Stromal cell of bone marrow (primary cell): ENCODE data around the gene VTI1B.
A peak's percentile ranks its signal among the peaks of the same experiment; 100 is the strongest.
"Not testable (repeated sequence)": the region's sequence is repeated elsewhere in the genome, so short reads cannot be mapped to it uniquely, and the experiment has no call there.

Source experiments
- DNase-seq: peaks from one replicate; pipeline ENCODE4 v3.0.0-alpha.2; 2012; ENCODE audit warnings: low read depth

Gene VTI1B

GRCh38 chr14:67630186-67630585 is 44.2 kb downstream of the VTI1B start:
- DNase-seq, result no peak

DNA sequence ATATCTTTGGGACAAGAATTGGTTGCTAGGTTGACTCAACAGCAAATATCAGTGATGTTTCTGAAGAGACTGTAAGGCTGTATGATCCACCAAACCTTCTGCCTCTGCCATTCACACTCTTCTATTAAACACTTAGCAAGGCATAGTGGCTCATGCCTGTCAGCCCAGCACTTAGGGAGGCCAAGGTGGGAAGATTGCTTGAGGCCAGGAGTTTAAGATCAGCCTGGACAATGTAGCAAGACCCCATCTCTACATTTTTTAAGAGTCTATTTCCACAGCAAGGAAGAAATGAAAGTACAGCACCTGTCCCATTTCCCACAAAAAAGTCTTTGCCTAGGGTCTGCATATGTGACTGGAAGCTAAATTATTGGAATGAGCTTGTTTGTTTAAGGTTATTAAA is 46.9 kb downstream of the VTI1B start:
- no peak for DNase-seq

DNA sequence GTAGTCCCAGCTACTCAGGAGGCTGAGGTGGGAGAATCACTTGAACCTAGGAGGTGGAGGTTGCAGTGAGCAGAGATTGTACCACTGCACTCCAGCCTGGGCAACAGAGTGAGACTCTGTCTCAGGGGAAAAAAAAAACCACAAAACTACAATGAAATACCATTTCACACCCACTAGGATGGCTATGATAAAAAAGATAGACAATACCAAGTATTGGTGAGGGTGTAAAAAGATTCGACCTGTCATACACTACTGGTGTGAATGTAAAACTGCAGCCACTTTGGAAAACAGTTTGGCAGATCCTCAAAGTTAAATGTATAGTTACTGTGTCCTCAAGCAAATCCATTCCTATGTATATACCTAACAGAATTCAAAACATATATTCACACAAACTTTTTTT is 48.3 kb downstream of the VTI1B start:
- DNase-seq, result not testable (repeated sequence)

DNA sequence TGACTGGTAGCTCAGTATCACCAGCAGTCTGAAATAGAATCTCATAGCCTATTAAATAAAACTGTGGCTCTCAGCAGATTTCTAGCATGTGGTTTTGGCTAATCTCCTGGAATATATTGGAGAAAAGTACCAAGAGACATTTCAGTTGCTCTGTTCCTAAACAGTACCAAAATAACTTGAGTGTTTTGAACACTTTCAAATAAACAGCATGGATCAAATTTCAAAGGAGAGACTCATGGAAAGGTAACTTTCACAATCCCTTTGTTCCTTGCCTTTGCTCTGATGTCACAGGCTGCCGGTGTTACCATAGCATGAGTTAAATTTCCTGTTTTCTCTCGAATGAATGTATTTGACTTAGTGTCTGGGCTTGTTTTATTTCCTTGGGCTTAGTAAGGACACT is 51.3 kb downstream of the VTI1B start:
- peak; percentile 44 for DNase-seq

DNA sequence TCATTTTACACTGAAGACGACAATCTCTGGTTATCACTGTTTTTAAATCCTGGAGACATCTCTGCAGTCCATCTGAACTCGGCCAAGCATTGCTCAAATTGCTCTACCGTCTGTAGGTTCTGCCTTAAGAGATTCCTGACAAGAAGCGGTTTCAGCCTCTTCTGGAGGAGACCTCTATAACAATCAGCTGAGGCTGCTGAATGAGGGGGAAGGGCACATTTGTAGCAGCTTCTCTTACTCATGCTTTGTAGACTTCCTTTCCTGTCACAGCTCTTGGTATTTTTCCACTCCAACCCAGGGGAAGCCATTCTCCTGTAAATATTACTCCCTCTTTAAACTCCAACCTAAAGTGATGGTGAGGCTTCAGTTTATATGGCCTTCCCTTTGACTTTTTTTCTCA is 51.8 kb downstream of the VTI1B start:
- peak; percentile 80 for DNase-seq

- no peak for DNase-seq
Measured at GRCh38 chr14:67620217-67620785, 54.1 kb downstream of the VTI1B start.

DNA sequence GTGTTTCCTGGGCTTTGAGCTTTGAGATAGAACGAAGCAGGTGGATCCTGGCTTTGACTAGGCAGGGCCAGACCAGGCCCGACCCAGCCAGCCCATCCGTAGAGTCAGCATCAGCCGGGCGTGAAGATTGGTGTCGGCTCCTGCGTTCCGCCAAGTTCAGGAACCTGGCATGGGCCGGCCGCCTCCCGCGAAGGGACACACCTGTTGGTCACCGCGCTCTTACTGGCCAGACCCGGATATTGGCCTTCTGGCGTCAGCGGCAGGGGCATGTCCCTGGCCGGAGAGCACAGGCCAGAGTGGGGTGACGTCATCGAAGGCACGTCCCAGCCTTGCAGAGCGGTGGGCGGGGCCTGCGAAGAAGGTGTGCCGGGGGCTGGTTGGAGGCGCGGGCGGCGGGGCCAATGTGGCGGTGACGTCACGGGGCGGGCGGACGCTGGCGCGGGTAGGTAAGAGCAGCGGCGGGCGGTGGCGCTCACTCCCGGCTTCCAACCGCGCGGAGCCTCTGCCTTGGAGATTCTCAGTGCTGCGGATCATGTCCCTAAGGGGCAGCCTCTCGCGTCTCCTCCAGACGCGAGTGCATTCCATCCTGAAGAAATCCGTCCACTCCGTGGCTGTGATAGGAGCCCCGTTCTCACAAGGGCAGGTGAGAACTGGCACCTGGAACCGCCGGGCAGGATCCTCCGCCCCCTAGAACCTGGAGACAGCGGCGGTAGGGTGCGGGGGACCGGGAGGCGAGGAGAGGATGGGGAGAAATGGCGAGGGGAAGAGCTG is 54.8 kb downstream of the VTI1B start, which contains the start of gene ARG2:
Gene ARG2, plus strand, starts transcription at position 475 of the 771 bp plus-strand sequence. Its CDS starts 58 bp downstream, at position 533.
- peak; percentile 80 for DNase-seq

- peak; percentile 81 for DNase-seq
Measured at GRCh38 chr14:67618617-67619063, 55.8 kb downstream of the VTI1B start.

DNA sequence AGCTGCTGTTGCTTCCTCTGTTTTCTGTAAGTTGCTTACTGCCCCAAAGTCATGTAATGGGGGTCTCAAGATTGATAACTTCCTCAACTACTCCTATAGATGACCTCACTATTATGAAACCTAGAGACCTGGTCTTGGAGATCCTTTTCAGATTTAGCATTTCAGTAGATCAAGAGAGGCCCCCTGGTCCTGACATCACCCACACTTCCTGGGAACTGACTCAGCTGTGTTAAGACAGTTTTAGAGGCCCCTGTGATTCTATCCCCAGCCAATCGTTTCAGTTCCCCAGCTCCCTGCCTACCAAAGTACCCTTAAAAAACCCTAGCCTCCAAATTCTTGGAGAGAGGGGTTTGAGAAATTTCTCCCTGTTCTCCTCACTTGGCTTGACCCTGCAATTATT is 63.9 kb downstream of the VTI1B start:
- DNase-seq, result no peak

DNA sequence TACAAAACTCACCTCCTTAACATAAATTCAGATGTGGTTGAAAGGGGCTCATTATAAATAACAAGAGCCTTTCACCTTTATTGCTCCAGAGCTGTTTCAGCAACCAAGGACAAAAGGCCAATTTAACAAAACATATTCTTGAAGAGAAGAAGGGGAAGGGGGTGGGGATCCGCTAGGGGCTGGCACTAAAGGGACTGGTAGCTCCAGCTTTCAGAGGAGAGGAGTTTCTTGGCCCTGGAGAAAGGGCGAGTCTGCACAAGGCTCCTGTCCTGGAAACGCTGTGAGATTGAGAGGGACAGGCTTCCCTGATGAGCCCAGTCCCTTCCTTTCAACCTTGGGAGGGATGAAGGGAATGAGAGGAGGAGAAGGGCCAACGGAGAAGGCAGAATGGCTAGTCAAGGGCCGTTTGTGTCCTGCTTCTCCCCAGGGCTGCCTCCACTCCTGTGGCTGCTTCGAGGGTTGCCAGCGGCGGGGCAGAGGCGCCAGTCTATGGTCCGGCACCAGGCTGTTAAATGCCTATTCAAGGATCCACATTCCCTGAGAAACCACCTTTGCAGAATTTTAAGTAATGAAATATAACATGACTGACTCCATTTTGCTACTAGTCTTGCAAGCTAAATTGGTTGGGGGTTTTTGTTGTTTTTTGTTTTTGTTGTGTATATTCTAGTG is 64.7 kb downstream of the VTI1B start:
- DNase-seq, result no peak

DNA sequence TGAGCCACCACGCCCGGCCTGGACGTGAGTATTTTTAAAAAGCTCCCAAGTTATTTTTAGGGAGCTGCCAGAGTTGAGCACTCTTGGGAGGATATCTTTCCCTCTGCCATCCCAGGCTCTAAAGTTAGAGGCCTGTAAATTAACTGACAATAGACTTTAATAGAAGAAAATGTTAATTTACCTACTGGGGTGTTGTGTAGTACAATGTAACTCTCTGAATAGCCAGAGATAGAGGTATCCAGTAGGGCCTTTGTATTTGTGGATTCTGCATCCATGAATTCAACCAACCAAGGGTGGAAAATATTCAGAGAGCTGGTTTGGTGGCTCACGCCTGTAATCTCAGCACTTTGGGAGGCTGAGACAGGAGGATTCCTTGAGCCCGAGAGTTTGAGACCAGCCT is 66.8 kb downstream of the VTI1B start:
- DNase-seq, result no peak

- no peak for DNase-seq
Measured at GRCh38 chr14:67602995-67603545, 71.4 kb downstream of the VTI1B start.

- DNase-seq, result no peak
Measured at GRCh38 chr14:67602076-67602475, 72.4 kb downstream of the VTI1B start.

DNA sequence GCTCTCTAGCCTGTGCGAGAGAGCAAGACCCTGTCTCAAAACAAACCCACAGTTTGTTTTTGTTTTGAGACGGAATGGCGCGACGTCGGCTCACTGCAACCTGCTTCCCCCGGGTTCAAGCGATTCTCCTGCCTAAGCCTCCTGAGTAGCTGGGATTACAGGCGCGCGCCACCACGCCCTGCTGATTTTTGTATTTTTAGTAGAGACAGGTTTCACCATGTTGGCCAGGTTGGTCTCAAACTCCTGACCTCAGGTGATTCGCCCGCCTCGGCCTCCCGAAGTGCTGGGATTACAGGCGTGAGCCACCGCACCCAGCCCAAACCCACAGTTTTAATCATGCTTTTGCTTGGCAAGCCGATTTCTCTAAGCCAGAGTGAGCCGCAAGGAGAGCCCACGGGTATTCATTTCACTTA is 73.9 kb downstream of the VTI1B start:
- DNase-seq, result not testable (repeated sequence)

DNA sequence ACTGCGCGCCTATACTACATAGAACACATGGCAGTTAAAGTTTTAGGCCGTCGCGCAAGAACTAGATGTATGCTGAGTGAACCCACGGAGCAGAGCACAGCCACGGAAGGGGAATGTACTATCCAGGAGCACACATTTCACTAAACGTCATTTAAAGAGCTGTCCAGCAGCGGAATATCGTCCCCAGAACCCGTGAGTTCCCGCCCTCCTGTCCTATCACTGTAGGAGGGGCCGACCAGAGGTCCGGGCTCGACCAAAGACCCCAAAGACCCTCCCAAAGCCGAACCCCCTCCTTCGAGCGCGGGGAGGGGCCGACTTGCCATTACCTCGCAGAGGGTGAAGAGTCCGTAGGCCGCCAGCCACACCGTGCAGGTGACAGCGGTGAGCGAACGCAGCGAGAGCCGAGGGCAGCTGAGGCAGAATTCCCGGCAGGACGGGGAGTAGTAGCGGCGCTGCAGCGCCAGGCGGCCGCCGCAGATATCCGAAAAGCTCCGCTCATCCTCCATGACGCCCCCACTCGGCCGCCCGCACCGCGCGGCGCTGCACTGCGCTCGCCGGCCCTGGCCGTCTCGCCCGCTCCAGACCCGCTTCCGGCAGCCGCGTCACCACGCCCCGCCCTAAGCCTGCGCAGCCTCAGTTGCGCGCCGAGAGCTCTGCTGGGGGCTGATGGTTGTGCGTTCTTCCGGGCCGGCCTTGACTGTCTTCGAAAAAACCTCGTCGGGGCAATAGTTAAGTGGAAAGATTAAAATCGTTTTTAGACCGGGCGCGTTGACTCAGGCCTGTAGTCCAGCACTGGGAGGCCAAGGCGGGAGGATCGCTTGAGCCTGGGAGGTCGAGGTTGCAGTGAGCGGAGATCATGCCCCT is 74.5 kb downstream of the VTI1B start, which contains the start of gene PIGH:
Gene PIGH, minus strand, starts transcription at position 571 of the 864 bp plus-strand sequence. Its CDS starts 65 bp downstream, at position 506.
- DNase-seq, result peak; percentile 68
